Choroid plexus epithelial cell (primary cell): ENCODE measurements around the gene PLEKHG3.

Experiments used
- DNase-seq: peaks from one replicate; pipeline ENCODE4 v3.0.0-alpha.2; 2010; ENCODE audit warnings: low read depth
- H3K4me3 ChIP-seq: 2 replicates; pipeline ENCODE4 v1.5.1; 2011; ENCODE audit warnings: low read depth, mild to moderate bottlenecking, control low read depth, low read length, moderate library complexity
- TF ChIP-seq, protein P1 (sequence below): conservative IDR thresholded peaks from 2 replicates; pipeline ENCODE4 v1.5.1; 2011; ENCODE audit warnings: low read depth, mild to moderate bottlenecking, control low read depth, inconsistent platforms, low read length, moderate library complexity

The PLEKHG3 gene

GRCh38 chr14:64692986-64693809 is 11.0 kb upstream of the PLEKHG3 start:
- DNase-seq = no peak
- TF ChIP-seq, protein P1, sequence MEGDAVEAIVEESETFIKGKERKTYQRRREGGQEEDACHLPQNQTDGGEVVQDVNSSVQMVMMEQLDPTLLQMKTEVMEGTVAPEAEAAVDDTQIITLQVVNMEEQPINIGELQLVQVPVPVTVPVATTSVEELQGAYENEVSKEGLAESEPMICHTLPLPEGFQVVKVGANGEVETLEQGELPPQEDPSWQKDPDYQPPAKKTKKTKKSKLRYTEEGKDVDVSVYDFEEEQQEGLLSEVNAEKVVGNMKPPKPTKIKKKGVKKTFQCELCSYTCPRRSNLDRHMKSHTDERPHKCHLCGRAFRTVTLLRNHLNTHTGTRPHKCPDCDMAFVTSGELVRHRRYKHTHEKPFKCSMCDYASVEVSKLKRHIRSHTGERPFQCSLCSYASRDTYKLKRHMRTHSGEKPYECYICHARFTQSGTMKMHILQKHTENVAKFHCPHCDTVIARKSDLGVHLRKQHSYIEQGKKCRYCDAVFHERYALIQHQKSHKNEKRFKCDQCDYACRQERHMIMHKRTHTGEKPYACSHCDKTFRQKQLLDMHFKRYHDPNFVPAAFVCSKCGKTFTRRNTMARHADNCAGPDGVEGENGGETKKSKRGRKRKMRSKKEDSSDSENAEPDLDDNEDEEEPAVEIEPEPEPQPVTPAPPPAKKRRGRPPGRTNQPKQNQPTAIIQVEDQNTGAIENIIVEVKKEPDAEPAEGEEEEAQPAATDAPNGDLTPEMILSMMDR = no peak
- H3K4me3 ChIP-seq = no peak overlapping the region

DNA sequence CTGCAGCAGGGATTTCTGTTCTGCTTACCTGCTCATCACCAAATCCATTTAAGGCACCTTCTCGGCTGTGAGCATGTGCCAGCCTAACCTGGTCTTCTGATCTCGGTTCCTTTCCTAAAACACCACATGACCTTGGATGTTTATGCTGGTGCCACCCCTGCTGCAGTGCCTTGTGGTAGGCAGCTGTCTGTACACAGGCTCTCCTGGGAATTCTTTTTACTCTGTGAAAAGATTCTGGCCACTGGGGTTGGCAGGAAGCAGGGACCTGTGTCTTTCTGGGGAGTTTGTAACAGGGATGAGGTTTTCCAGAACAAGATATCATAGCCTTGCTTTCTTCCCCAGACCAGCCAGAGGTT is 10.4 kb upstream of the PLEKHG3 start:
- TF ChIP-seq, protein P1 = no peak
- no peak overlapping the region for H3K4me3 ChIP-seq
- no peak for DNase-seq

GRCh38 chr14:64695071-64695470 is 9.2 kb upstream of the PLEKHG3 start:
- no peak for DNase-seq
- H3K4me3 ChIP-seq = no peak overlapping the region
- TF ChIP-seq, protein P1 = no peak

GRCh38 chr14:64696355-64696857 is 7.8 kb upstream of the PLEKHG3 start:
- no peak overlapping the region for H3K4me3 ChIP-seq
- TF ChIP-seq, protein P1 = no peak
- DNase-seq = no peak

- TF ChIP-seq, protein P1 = no peak
- H3K4me3 ChIP-seq = no peak overlapping the region
- DNase-seq = no peak
These were observed 5.3 kb upstream of the PLEKHG3 start for GRCh38 chr14:64698903-64699302.

DNA sequence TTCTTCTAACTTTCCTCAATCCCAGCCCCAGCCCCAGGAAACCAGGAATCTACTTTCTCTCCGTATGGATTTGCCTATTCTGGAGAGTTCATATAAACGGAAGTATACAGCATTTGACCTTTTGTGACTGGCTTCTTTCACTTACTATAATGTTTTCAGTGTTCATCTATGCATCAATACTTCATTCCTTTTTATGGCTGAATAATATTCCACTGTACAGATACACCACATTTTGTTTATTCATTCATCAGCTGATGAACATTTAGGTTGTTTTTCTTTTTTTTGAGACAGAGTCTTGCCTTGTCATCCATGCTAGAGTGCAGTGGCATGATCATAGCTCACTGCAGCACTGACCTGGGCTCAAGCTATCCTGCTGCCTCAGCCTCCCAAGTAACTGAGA is 3.9 kb upstream of the PLEKHG3 start:
- TF ChIP-seq, protein P1 = no peak
- no peak for DNase-seq
- H3K4me3 ChIP-seq = no peak overlapping the region

DNA sequence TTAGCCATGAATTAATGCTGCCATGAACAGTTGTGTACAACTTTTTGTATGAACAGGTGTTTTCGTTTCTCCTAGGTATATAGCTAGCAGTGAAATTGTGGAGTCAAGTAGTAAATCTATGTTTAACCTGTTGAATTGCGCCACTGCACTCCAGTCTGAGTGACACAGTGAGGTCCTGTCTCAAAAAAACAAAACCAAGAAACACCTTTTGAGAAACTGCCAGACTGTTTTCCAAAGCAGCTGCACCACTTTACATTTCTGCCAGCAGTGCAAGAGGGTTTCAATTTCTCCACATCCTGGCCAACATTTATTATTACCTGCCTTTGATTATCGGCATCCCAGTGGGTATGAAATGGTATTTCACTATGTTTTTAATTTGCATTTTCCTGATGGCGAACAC is 3.3 kb upstream of the PLEKHG3 start:
- TF ChIP-seq, protein P1 = no peak
- no peak for DNase-seq
- H3K4me3 ChIP-seq = no peak overlapping the region
